GM12878 (cell line): ENCODE data around the gene SETD2. TPM values are rescaled to one million over a fixed set of nuclear protein-coding genes. Genes with fewer than 3 reads are reported as not detected.

ENCODE experiments used
- ATAC-seq: fragments of 200-7000 bp; cut with Tn5 transposase; 3 replicates; pipeline ENCODE4 v1.9.1; 2020; ENCODE audit warnings: mild to moderate bottlenecking, moderate library complexity
- BruUV-seq: library from RNA; stranded (reverse); fragments of 400-500 nt; replicated peaks from 2 replicates; lab custom pipeline; 2021; lab: Mats Ljungman, UMichigan
- CTCF ChIA-PET: fragments of 300-600 bp; sonication (Branson Sonifier 250); formaldehyde crosslinking; extraction: SDS; loops from one replicate; lab custom pipeline; 2021; ENCODE audit warnings: inconsistent platforms; lab: Yijun Ruan, JAX
- POLR2A ChIA-PET: fragments of 350-600 bp; formaldehyde crosslinking; extraction: SDS; loops from one replicate; lab custom pipeline; 2021; ENCODE audit warnings: inconsistent platforms; lab: Charles Lee
- RAD21 ChIA-PET: fragments of 300-600 bp; sonication (Branson Sonifier 250); formaldehyde crosslinking; loops from one replicate; lab custom pipeline; 2023; ENCODE audit warnings: antibody characterized with exemption; ENCODE audit not compliant: unreplicated experiment; lab: Charles Lee
- SMC1A ChIA-PET: fragments of 300-600 bp; sonication (Branson Sonifier 250); formaldehyde crosslinking; loops from one replicate; lab custom pipeline; 2023; ENCODE audit not compliant: unreplicated experiment, uncharacterized antibody; lab: Charles Lee
- DNase-seq: peaks from one replicate; pipeline ENCODE4 v3.0.0-alpha.2; 2011; ENCODE audit warnings: low read depth, low spot score
- FAIRE-seq: peaks from 3 replicates; lab custom pipeline; 2011; peaks lifted over from hg19 to GRCh38; lab: Jason Lieb, UNC
- H2AFZ ChIP-seq: 2 replicates; pipeline ENCODE4 v1.6.0; 2011; ENCODE audit warnings: low read depth, low read length, control low read depth; ENCODE audit not compliant: control insufficient read depth
- H3K27ac ChIP-seq: 2 replicates; pipeline ENCODE4 v1.5.1; 2011; ENCODE audit warnings: control low read depth; ENCODE audit not compliant: control insufficient read depth, insufficient read depth
- H3K27me3 ChIP-seq, 2 experiments: replicated peaks in 1 of 2; 2 replicates each; pipeline versions ENCODE4 v1.6.0 to v1.6.1; 2011; ENCODE audit warnings: low read length in 1 of 2; ENCODE audit not compliant: control insufficient read depth in 2 of 2, insufficient read depth in 2 of 2
- H3K36me3 ChIP-seq, 2 experiments: 2 replicates each; pipeline ENCODE4 v1.5.1; 2011; ENCODE audit warnings: low read length in 1 of 2; ENCODE audit not compliant: control insufficient read depth in 2 of 2, insufficient read depth in 2 of 2
- H3K4me1 ChIP-seq: 2 replicates; pipeline ENCODE4 v1.6.1; 2011; ENCODE audit warnings: mild to moderate bottlenecking, low read length, moderate library complexity, mixed read lengths; ENCODE audit not compliant: control insufficient read depth, insufficient read depth
- H3K4me2 ChIP-seq: 2 replicates; pipeline ENCODE4 v1.6.0; 2011; ENCODE audit warnings: control low read depth; ENCODE audit not compliant: control insufficient read depth, insufficient read depth
- H3K4me3 ChIP-seq: fragments of 200-600 bp; sonication (generic); 2 replicates; pipeline ENCODE4 v1.5.1; 2016
- H3K79me2 ChIP-seq: 2 replicates; pipeline ENCODE4 v1.6.0; 2011; ENCODE audit warnings: low read length; ENCODE audit not compliant: control insufficient read depth, insufficient read depth
- H3K9ac ChIP-seq: 2 replicates; pipeline ENCODE4 v1.8.0; 2011; ENCODE audit warnings: low read length, control low read depth, mixed read lengths; ENCODE audit not compliant: control insufficient read depth, insufficient read depth
- H3K9me3 ChIP-seq: replicated peaks from 3 replicates; pipeline ENCODE4 v1.5.1; 2011; ENCODE audit warnings: mild to moderate bottlenecking, low read length; ENCODE audit not compliant: control insufficient read depth, insufficient read depth
- H4K20me1 ChIP-seq: 2 replicates; pipeline ENCODE4 v1.6.0; 2011; ENCODE audit not compliant: control insufficient read depth, insufficient read depth
- ATF7 ChIP-seq: fragments of 450-650 bp; IDR thresholded peaks from 2 replicates; pipeline ENCODE4 v1.6.1; 2016; ENCODE audit warnings: low read depth, mild to moderate bottlenecking
- CEBPB ChIP-seq, 2 experiments: fragments of 150-350 bp in 1 of 2; IDR thresholded peaks; 2 replicates each; pipeline ENCODE4 v1.6.1; 2012 to 2014; ENCODE audit warnings: low read depth in 2 of 2, low read length in 2 of 2, borderline replicate concordance in 1 of 2, inconsistent platforms in 1 of 2
- ETV6 ChIP-seq, 2 experiments: fragments of 450-650 bp in 1 of 2; IDR thresholded peaks in 1 of 2; conservative IDR thresholded peaks in 1 of 2; 2 replicates each; pipeline ENCODE4 v1.6.1; 2014; ENCODE audit warnings: antibody characterized with exemption in 1 of 2, borderline replicate concordance in 1 of 2, low read depth in 1 of 2, mild to moderate bottlenecking in 1 of 2, moderate library complexity in 1 of 2
- GABPA ChIP-seq: IDR thresholded peaks from 2 replicates; pipeline ENCODE4 v1.6.1; 2014; ENCODE audit warnings: antibody characterized with exemption, low read depth, mild to moderate bottlenecking, inconsistent platforms
- HDAC6 ChIP-seq: fragments of 200-600 bp; sonication (generic); IDR thresholded peaks from one replicate; pipeline ENCODE4 v1.8.0; 2017; ENCODE audit warnings: antibody characterized with exemption; ENCODE audit not compliant: unreplicated experiment
- IKZF1 ChIP-seq: fragments of 450-650 bp; conservative IDR thresholded peaks from 2 replicates; pipeline ENCODE4 v1.6.1; 2017; ENCODE audit warnings: antibody characterized with exemption, mild to moderate bottlenecking
- KLF5 ChIP-seq: fragments of 450-650 bp; IDR thresholded peaks from 2 replicates; pipeline ENCODE4 v1.6.1; 2014; ENCODE audit warnings: mild to moderate bottlenecking; ENCODE audit not compliant: partially characterized antibody
- MEF2A ChIP-seq: IDR thresholded peaks from 2 replicates; pipeline ENCODE4 v1.6.1; 2011; ENCODE audit warnings: low read depth, mild to moderate bottlenecking, low read length, moderate library complexity; ENCODE audit not compliant: insufficient read depth
- MEF2B ChIP-seq: fragments of 450-650 bp; IDR thresholded peaks from 2 replicates; pipeline ENCODE4 v1.6.1; 2018; ENCODE audit warnings: mild to moderate bottlenecking, moderate library complexity; ENCODE audit not compliant: partially characterized antibody, poor library complexity, severe bottlenecking
- MYC ChIP-seq: IDR thresholded peaks from 2 replicates; pipeline ENCODE4 v1.6.1; 2011; ENCODE audit warnings: mild to moderate bottlenecking, low read length, moderate library complexity, inconsistent platforms; ENCODE audit not compliant: insufficient read depth, insufficient replicate concordance, insufficient read length, severe bottlenecking
- NFYB ChIP-seq: IDR thresholded peaks from 2 replicates; pipeline ENCODE4 v1.6.1; 2011; ENCODE audit warnings: low read depth, mild to moderate bottlenecking, low read length, improper control_type of control experiment, moderate library complexity; ENCODE audit not compliant: insufficient read depth
- in situ Hi-C: fragments of 300-500 bp; cut with MboI; formaldehyde crosslinking; loops from 9 replicates; pipeline ENCODE4 v1.14.3; 2018; ENCODE audit warnings: mixed read lengths
- intact Hi-C: fragments of 100-400 bp; cut with micrococcal nuclease; formaldehyde crosslinking; loops from one replicate; pipeline ENCODE4 v1.14.2; 2022; ENCODE audit not compliant: unreplicated experiment
- polyA plus RNA-seq, 11 experiments: library from polyadenylated mRNA; depleted of rRNA in 4 of 11; unstranded in 6 of 11; stranded (reverse) in 5 of 11; fragments of >200 nt; fragmentation: Nextera tagmentation in 4 of 11; fragmentation: Illumina TruSeq in 1 of 11; extraction: Ambion mirVana in 4 of 11; extraction: Trizol in 1 of 11; gene quantifications; 1 replicate in 1 of 11; 2 replicates in 10 of 11; pipeline versions ENCODE4 v1.2.1 to v1.2.3, GENCODE V29; 2011 to 2016; ENCODE audit warnings: inconsistent platforms in 2 of 11, missing spikeins in 2 of 11, low read depth in 1 of 11
- total RNA-seq, 4 experiments: library from RNA; depleted of rRNA in 3 of 4; stranded (reverse); fragments of >200 nt in 3 of 4; fragmentation: Illumina TruSeq in 1 of 4; extraction: Trizol in 1 of 4; gene quantifications; 2 replicates each; pipeline versions ENCODE4 v1.2.1 to v1.2.3, GENCODE V29; 2013 to 2021
- TF ChIP-seq, protein P1 (sequence below): fragments of 450-650 bp; IDR thresholded peaks from 2 replicates; pipeline ENCODE4 v1.6.1; 2016; ENCODE audit warnings: mild to moderate bottlenecking
- TF ChIP-seq, protein P2 (sequence below): fragments of 450-650 bp; IDR thresholded peaks from 2 replicates; pipeline ENCODE4 v1.6.1; 2017; ENCODE audit warnings: mild to moderate bottlenecking, moderate library complexity

The SETD2 gene
- total and polyA plus RNA-seq, 10 of the 15 experiments (the other 5 are each of a cell fraction or from before 2014, with no cell fraction given): 8.4 to 44.9 (median 24.5) TPM

GRCh38 chr3:47015151-47015550 lies 148.8 kb downstream of the SETD2 start:
- SMC1A ChIA-PET: interaction anchor here (1.1 to 8.8 kb wide), 2 partner anchors 17 to 89 kb away, joined by 4 to 83 read pairs; no protein-coding TSS in a partner anchor
- Histone ChIP-seq H3K4me1 (peaks cover 11% of the 10 kb centered on the region), H3K27me3 (no peaks in the 10 kb centered on the region), H2AFZ (no peak overlapping the region), H3K79me2 (no peaks in the 10 kb centered on the region), H3K27ac (no peak overlapping the region), H3K4me3 (no peak overlapping the region), H3K36me3 (peaks cover 19% of the 10 kb centered on the region in 2 experiments), H3K9me3 (no peaks in the 10 kb centered on the region), H4K20me1 (no peaks in the 10 kb centered on the region; the same call in 1 of the 2 replicates), H3K9ac (no peak overlapping the region), H3K4me2 (no peak overlapping the region)
- intact Hi-C loops (loop anchor here (10.0 kb wide), 1 partner anchor 310 kb away; the partner anchor contains the start of gene TMIE), in situ Hi-C loops (no loop called here)
- RAD21 ChIA-PET: no interaction called here
- no peak for DNase-seq
- CTCF ChIA-PET: interaction anchor here (1.7 kb wide), 1 partner anchor 26 kb away, joined by 3 read pairs; no protein-coding TSS in a partner anchor
- FAIRE-seq: no peak
- no peak for ATAC-seq
- no TSS peak for BruUV-seq
- POLR2A ChIA-PET: no interaction called here
- TF ChIP-seq NFYB (no peak), IKZF1 (no peak), MEF2A (no peak), ETV6 (conservative IDR thresholded peaks at IDR 0.05 in 1 of 2, IDR thresholded peaks at IDR 0.05 in 1 of 2; ENCODE audit: borderline replicate concordance in 1 of 2, low read depth in 1 of 2) (no peak), HDAC6 (no peak), MYC (no peak), GABPA (no peak), MEF2B (no peak), ATF7 (no peak), KLF5 (no peak), CEBPB (IDR thresholded peaks at IDR 0.05; ENCODE audit: borderline replicate concordance in 1 of 2, low read depth in 2 of 2, low read length in 2 of 2) (no peak)
- TF ChIP-seq, protein P1, sequence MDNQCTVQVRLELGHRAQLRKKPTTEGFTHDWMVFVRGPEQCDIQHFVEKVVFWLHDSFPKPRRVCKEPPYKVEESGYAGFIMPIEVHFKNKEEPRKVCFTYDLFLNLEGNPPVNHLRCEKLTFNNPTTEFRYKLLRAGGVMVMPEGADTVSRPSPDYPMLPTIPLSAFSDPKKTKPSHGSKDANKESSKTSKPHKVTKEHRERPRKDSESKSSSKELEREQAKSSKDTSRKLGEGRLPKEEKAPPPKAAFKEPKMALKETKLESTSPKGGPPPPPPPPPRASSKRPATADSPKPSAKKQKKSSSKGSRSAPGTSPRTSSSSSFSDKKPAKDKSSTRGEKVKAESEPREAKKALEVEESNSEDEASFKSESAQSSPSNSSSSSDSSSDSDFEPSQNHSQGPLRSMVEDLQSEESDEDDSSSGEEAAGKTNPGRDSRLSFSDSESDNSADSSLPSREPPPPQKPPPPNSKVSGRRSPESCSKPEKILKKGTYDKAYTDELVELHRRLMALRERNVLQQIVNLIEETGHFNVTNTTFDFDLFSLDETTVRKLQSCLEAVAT: no peak
- TF ChIP-seq, protein P2, sequence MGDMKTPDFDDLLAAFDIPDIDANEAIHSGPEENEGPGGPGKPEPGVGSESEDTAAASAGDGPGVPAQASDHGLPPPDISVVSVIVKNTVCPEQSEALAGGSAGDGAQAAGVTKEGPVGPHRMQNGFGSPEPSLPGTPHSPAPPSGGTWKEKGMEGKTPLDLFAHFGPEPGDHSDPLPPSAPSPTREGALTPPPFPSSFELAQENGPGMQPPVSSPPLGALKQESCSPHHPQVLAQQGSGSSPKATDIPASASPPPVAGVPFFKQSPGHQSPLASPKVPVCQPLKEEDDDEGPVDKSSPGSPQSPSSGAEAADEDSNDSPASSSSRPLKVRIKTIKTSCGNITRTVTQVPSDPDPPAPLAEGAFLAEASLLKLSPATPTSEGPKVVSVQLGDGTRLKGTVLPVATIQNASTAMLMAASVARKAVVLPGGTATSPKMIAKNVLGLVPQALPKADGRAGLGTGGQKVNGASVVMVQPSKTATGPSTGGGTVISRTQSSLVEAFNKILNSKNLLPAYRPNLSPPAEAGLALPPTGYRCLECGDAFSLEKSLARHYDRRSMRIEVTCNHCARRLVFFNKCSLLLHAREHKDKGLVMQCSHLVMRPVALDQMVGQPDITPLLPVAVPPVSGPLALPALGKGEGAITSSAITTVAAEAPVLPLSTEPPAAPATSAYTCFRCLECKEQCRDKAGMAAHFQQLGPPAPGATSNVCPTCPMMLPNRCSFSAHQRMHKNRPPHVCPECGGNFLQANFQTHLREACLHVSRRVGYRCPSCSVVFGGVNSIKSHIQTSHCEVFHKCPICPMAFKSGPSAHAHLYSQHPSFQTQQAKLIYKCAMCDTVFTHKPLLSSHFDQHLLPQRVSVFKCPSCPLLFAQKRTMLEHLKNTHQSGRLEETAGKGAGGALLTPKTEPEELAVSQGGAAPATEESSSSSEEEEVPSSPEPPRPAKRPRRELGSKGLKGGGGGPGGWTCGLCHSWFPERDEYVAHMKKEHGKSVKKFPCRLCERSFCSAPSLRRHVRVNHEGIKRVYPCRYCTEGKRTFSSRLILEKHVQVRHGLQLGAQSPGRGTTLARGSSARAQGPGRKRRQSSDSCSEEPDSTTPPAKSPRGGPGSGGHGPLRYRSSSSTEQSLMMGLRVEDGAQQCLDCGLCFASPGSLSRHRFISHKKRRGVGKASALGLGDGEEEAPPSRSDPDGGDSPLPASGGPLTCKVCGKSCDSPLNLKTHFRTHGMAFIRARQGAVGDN: no peak
